HPDE6-E6E7 (cell line): ENCODE measurements around the gene TGFA.

Source experiments
- DNase-seq: peaks from one replicate; pipeline ENCODE4 v3.0.0; 2011; ENCODE audit warnings: missing footprints; ENCODE audit errors: extremely low spot score

TGFA gene

GRCh38 chr2:70420143-70420542 lies 133.5 kb downstream of the TGFA start:
- DNase-seq: no peak

- DNase-seq: no peak
These were observed 135.1 kb downstream of the TGFA start for GRCh38 chr2:70418514-70418913.

- DNase-seq: no peak
These were observed 136.6 kb downstream of the TGFA start for GRCh38 chr2:70417011-70417410.

- no peak for DNase-seq
These were observed 141.1 kb downstream of the TGFA start for GRCh38 chr2:70412294-70413070.

- no peak for DNase-seq
These were observed 142.0 kb downstream of the TGFA start for GRCh38 chr2:70411483-70412125.

GRCh38 chr2:70403267-70404053 lies 150.2 kb downstream of the TGFA start:
- DNase-seq: no peak

GRCh38 chr2:70400539-70400938 lies 153.1 kb downstream of the TGFA start:
- no peak for DNase-seq

- DNase-seq: no peak
These were observed 154.6 kb downstream of the TGFA start for GRCh38 chr2:70399046-70399445.
